ENCODE measurements around the gene GRPEL1.

- TF ChIP-seq, protein P1, sequence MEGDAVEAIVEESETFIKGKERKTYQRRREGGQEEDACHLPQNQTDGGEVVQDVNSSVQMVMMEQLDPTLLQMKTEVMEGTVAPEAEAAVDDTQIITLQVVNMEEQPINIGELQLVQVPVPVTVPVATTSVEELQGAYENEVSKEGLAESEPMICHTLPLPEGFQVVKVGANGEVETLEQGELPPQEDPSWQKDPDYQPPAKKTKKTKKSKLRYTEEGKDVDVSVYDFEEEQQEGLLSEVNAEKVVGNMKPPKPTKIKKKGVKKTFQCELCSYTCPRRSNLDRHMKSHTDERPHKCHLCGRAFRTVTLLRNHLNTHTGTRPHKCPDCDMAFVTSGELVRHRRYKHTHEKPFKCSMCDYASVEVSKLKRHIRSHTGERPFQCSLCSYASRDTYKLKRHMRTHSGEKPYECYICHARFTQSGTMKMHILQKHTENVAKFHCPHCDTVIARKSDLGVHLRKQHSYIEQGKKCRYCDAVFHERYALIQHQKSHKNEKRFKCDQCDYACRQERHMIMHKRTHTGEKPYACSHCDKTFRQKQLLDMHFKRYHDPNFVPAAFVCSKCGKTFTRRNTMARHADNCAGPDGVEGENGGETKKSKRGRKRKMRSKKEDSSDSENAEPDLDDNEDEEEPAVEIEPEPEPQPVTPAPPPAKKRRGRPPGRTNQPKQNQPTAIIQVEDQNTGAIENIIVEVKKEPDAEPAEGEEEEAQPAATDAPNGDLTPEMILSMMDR (conservative IDR thresholded peaks at IDR 0.05; ENCODE audit: low read depth, low read length) = no peak
- TF ChIP-seq EZH2 (IDR thresholded peaks at IDR 0.05; ENCODE audit: low read length, unreplicated experiment) = no peak
These were observed 35.9 kb upstream of the GRPEL1 start for GRCh38 chr4:7103607-7104365.
